Osteoblast (primary cell): ENCODE data around the gene PGPEP1. TPM values are rescaled to one million over a fixed set of nuclear protein-coding genes. Genes with fewer than 3 reads are reported as not detected.
A peak's percentile ranks its signal among the peaks of the same experiment; 100 is the strongest.

ENCODE experiments used
- DNase-seq: peaks from one replicate; pipeline ENCODE4 v3.0.0; 2011; ENCODE audit warnings: low spot score, mixed read lengths; ENCODE audit not compliant: insufficient read length; ENCODE audit errors: missing footprints
- H2AFZ ChIP-seq: 2 replicates; pipeline ENCODE4 v1.6.0; 2011; ENCODE audit warnings: mild to moderate bottlenecking, low read length
- H3K27ac ChIP-seq: 2 replicates; pipeline ENCODE4 v1.5.1; 2011; ENCODE audit warnings: mild to moderate bottlenecking, low read depth, low read length, moderate library complexity
- H3K27me3 ChIP-seq: 2 replicates; pipeline ENCODE4 v1.6.0; 2012; ENCODE audit warnings: mild to moderate bottlenecking, control low read depth, inconsistent platforms, low read length, moderate library complexity; ENCODE audit not compliant: insufficient read depth
- H3K36me3 ChIP-seq: 2 replicates; pipeline ENCODE4 v1.5.1; 2011; ENCODE audit warnings: mild to moderate bottlenecking, low read length, control low read depth, moderate library complexity; ENCODE audit not compliant: insufficient read depth
- H3K4me1 ChIP-seq: 2 replicates; pipeline ENCODE4 v1.5.1; 2011; ENCODE audit warnings: mild to moderate bottlenecking, low read length, control low read depth, moderate library complexity; ENCODE audit not compliant: insufficient read depth
- H3K4me2 ChIP-seq: 2 replicates; pipeline ENCODE4 v1.6.0; 2011; ENCODE audit warnings: mild to moderate bottlenecking, low read length; ENCODE audit not compliant: insufficient read depth
- H3K4me3 ChIP-seq: fragments of 200-600 bp; sonication (generic); 3 replicates; pipeline ENCODE4 v1.5.1; 2012; ENCODE audit warnings: mild to moderate bottlenecking, low read length, inconsistent platforms; ENCODE audit not compliant: insufficient read depth
- H3K79me2 ChIP-seq: 2 replicates; pipeline ENCODE4 v1.6.0; 2012; ENCODE audit warnings: mild to moderate bottlenecking, low read length, control low read depth, inconsistent platforms; ENCODE audit not compliant: insufficient read depth
- H3K9me3 ChIP-seq: 2 replicates; pipeline ENCODE4 v1.5.1; 2011; ENCODE audit warnings: low read depth, low read length, control low read depth
- H4K20me1 ChIP-seq: 2 replicates; pipeline ENCODE4 v1.6.0; 2012; ENCODE audit warnings: mild to moderate bottlenecking, low read length, control low read depth; ENCODE audit not compliant: insufficient read depth
- total RNA-seq: library from RNA; depleted of rRNA; stranded (reverse); fragments of >200 nt; gene quantifications from 2 replicates; pipeline ENCODE4 v1.2.3, GENCODE V29; 2012
- TF ChIP-seq, protein P1 (sequence below): IDR thresholded peaks from 2 replicates; pipeline ENCODE4 v1.5.1; 2011; ENCODE audit warnings: mild to moderate bottlenecking, low read depth, low read length, moderate library complexity; ENCODE audit errors: extremely low read depth

The PGPEP1 gene, protein sequence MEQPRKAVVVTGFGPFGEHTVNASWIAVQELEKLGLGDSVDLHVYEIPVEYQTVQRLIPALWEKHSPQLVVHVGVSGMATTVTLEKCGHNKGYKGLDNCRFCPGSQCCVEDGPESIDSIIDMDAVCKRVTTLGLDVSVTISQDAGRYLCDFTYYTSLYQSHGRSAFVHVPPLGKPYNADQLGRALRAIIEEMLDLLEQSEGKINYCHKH
- total RNA-seq, result 31.1 and 56.3 TPM in 2 replicates

DNA sequence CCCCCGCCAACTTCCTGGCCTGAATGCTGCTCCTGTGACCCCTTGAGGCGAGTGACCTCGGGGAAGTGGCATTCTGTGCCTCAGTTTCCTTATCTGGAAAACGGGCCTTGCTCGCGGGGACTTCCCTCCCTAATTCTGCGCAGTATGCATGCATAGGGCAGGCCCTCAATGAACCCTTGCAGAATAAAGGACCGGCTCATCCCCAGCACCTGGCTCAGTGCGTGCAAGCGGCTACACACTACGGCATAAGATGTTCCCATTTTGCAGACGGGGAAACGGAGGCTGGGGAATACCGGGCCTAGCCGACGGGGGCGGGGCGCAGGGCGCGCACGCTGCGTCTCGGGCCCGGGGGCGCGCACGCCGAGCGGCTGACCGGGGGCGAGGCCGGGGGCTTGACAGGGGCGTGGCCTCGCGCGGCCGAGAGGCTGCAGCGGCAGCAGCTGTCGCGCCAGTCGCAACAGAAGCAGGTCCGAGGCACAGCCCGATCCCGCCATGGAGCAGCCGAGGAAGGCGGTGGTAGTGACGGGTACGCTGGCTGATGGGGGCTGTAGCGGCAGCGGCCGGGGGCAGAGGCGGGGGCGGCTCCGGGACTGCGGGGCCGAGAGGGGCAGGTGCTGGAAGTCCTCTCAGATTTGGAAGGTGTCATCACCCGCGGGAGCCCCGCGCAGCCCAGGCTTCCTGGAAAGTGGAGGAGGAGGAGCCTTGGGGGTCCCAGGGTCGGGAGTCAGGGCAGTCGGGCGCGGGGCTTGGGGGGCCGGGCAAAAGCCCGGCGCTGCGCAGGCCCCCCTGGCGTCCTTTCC is at the start of gene PGPEP1:
TSS of gene PGPEP1 (plus strand) at position 409 of the 800 bp plus-strand sequence. CDS start at position 493, 84 bp downstream.
- TF ChIP-seq, protein P1, sequence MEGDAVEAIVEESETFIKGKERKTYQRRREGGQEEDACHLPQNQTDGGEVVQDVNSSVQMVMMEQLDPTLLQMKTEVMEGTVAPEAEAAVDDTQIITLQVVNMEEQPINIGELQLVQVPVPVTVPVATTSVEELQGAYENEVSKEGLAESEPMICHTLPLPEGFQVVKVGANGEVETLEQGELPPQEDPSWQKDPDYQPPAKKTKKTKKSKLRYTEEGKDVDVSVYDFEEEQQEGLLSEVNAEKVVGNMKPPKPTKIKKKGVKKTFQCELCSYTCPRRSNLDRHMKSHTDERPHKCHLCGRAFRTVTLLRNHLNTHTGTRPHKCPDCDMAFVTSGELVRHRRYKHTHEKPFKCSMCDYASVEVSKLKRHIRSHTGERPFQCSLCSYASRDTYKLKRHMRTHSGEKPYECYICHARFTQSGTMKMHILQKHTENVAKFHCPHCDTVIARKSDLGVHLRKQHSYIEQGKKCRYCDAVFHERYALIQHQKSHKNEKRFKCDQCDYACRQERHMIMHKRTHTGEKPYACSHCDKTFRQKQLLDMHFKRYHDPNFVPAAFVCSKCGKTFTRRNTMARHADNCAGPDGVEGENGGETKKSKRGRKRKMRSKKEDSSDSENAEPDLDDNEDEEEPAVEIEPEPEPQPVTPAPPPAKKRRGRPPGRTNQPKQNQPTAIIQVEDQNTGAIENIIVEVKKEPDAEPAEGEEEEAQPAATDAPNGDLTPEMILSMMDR, result no peak
- Histone ChIP-seq H3K27me3 (peaks cover 2% of the 10 kb centered on the region), H3K36me3 (no peaks in the 10 kb centered on the region), H3K4me2 (peak within 1 kb of the TSS; percentile 88), H3K4me3 (peak within 1 kb of the TSS; percentile 87), H2AFZ (peak within 1 kb of the TSS; percentile 50), H3K79me2 (peaks cover 3% of the 10 kb centered on the region), H3K4me1 (peaks cover 5% of the 10 kb centered on the region), H4K20me1 (peaks cover 4% of the 10 kb centered on the region), H3K9me3 (no peaks in the 10 kb centered on the region), H3K27ac (no peak within 1 kb of the TSS)
- peak; percentile 96 for DNase-seq

DNA sequence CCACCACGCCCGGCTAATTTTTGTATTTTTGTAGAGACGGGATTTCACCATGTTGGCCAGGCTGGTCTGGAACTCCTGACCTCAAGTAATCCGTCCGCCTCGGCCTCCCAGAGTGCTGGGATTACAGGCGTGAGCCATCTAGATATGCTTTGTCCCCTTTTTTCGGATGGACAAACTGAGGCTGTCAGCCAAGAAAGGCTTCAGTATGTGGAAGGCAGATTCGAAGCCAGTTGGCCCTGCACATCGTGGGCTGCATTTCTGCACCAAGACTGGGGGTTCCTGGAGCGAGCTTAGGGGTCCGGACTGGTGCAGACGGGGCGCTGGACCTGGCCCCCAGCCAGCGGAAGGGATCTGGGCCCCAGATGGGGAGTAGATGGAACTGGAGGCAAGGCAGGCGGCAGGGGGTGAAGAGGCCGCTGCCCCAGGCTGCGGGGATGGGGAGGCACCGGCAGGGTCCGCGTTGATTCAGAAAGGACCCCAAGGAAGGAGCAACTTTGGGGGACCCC is 49.3 kb upstream of the PGPEP1 start:
- Histone ChIP-seq H3K4me1 (peaks cover 28% of the 10 kb centered on the region), H3K4me3 (peak overlapping the region; percentile 83), H3K27ac (peak overlapping the region; percentile 94), H3K4me2 (peak overlapping the region; percentile 98), H3K27me3 (no peaks in the 10 kb centered on the region), H3K9me3 (no peaks in the 10 kb centered on the region), H2AFZ (no peak overlapping the region), H3K79me2 (no peaks in the 10 kb centered on the region), H4K20me1 (no peaks in the 10 kb centered on the region), H3K36me3 (no peaks in the 10 kb centered on the region)
- peak; percentile 76 for DNase-seq
- TF ChIP-seq, protein P1, result no peak

DNA sequence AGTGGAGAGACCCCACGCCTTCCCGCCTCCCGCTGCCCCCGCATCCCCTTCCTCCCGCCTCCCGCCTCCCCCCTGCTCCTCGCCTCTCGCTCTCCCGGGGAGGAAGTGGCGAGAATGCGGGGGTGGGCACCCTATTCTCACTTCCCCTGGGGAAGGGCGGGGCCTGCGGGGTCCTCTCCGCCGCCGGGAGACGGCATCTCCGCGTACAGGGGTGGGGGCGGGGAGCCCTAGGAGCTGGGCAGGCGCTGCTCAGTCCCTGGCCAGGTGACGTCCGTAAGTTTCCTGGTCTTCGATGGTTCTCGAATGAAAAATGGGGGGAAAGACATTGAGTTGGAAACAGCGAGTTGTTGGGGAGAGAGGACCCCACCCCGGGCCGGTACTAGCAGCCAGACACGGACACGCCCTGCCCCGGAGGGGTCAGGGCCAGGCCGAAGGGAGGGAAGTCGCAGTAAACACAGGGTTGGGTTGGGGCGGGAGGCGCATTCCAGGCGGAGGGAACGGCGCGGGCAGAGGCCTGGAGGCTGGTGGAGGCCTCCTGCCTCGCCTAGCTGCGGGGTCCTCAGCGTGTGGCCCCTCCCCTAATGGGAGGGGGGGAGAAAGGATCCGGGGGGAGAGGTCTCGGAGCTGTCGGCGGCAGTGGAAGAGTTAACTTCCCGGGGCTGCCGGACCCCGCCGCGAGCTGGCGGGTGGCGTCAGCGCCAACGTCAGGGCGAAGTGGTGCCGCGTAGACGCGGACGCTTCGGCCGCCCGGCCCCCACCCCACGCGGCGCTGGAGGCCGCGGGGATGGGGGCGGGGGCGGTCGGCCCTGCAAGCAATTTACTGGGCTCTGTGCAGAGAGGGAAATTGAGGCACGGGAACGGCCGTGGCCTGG is 48.6 kb upstream of the PGPEP1 start:
- peak; percentile 96 for DNase-seq
- Histone ChIP-seq H2AFZ (peak overlapping the region; percentile 65), H3K4me1 (peaks cover 21% of the 10 kb centered on the region), H3K36me3 (no peaks in the 10 kb centered on the region), H3K4me3 (peak overlapping the region; percentile 83), H3K79me2 (no peaks in the 10 kb centered on the region), H3K9me3 (no peaks in the 10 kb centered on the region), H3K27ac (peak overlapping the region; percentile 94), H3K27me3 (no peaks in the 10 kb centered on the region), H3K4me2 (peak overlapping the region; percentile 98), H4K20me1 (no peaks in the 10 kb centered on the region)
- TF ChIP-seq, protein P1, result no peak
